Mucosa of descending colon (tissue), 3 donors: ENCODE data around the gene MXI1. TPM values are rescaled to one million over a fixed set of nuclear protein-coding genes. Genes with fewer than 3 reads are reported as not detected.
"Not testable (repeated sequence)": the region's sequence is repeated elsewhere in the genome, so short reads cannot be mapped to it uniquely, and the experiment has no call there.

Experiments
- ATAC-seq: fragments of 200-7000 bp; cut with Tn5 transposase; one replicate; pipeline ENCODE4 v1.9.1; 2020; ENCODE audit warnings: mild to moderate bottlenecking, moderate library complexity
- DNase-seq, 3 donors: peaks; one replicate each; pipeline ENCODE4 v3.0.0-alpha.2; 2020
- H3K36me3 ChIP-seq: fragments of 200-600 bp; one replicate; pipeline ENCODE4 v1.8.0; 2021; ENCODE audit warnings: low read depth, mild to moderate bottlenecking
- H3K4me1 ChIP-seq: fragments of 200-600 bp; one replicate; pipeline ENCODE4 v1.8.0; 2021; ENCODE audit warnings: low read depth, mild to moderate bottlenecking
- H3K4me3 ChIP-seq: fragments of 200-600 bp; one replicate; pipeline ENCODE4 v1.8.0; 2021; ENCODE audit warnings: mild to moderate bottlenecking
- H3K9me3 ChIP-seq: fragments of 200-600 bp; one replicate; pipeline ENCODE4 v1.8.0; 2021; ENCODE audit warnings: mild to moderate bottlenecking
- intact Hi-C, 2 donors: fragments of 100-400 bp; cut with DNase I in 1 of 2; cut with micrococcal nuclease in 1 of 2; formaldehyde crosslinking; loops; one replicate each; pipeline versions ENCODE4 v1.11.0 to v1.11.1; 2022; cut with DNase I, micrococcal nuclease
- total RNA-seq, 3 donors: library from RNA; stranded (reverse); fragmentation: NEBNext Ultra II Directional in 2 of 3; extraction: Animal tissue kit (Norgen Biotek cat#: 25700) in 2 of 3; gene quantifications; one replicate each; pipeline versions ENCODE4 v1.2.1 to v1.2.4, GENCODE V29; 2021 to 2023
- TF ChIP-seq, protein P1 (sequence below): fragments of 200-600 bp; IDR thresholded peaks from one replicate; pipeline ENCODE4 v1.8.0; 2022; ENCODE audit warnings: antibody characterized with exemption, mild to moderate bottlenecking
- donor health status: DM: no; HTN: no; CAD: no; lungs with moderate emphysema.
- donor health status: DM: no; HTN: no; CAD: no.
- donor health status: DM: no; HTN: yes; CAD: no.

Gene MXI1
- total RNA-seq, 3 donors from 2014 or later, result 112 to 144 (median 139) TPM

GRCh38 chr10:110237894-110238480 lies 30.6 kb downstream of the MXI1 start:
- ATAC-seq, result no peak
- H3K4me1 ChIP-seq, result peaks cover 3% of the 10 kb centered on the region
- intact Hi-C loops, result no loop called here
- no peak for DNase-seq
- H3K4me3 ChIP-seq, result no peak overlapping the region
- no peaks in the 10 kb centered on the region for H3K9me3 ChIP-seq
- TF ChIP-seq, protein P1, sequence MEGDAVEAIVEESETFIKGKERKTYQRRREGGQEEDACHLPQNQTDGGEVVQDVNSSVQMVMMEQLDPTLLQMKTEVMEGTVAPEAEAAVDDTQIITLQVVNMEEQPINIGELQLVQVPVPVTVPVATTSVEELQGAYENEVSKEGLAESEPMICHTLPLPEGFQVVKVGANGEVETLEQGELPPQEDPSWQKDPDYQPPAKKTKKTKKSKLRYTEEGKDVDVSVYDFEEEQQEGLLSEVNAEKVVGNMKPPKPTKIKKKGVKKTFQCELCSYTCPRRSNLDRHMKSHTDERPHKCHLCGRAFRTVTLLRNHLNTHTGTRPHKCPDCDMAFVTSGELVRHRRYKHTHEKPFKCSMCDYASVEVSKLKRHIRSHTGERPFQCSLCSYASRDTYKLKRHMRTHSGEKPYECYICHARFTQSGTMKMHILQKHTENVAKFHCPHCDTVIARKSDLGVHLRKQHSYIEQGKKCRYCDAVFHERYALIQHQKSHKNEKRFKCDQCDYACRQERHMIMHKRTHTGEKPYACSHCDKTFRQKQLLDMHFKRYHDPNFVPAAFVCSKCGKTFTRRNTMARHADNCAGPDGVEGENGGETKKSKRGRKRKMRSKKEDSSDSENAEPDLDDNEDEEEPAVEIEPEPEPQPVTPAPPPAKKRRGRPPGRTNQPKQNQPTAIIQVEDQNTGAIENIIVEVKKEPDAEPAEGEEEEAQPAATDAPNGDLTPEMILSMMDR, result no peak
- no peaks in the 10 kb centered on the region for H3K36me3 ChIP-seq

DNA sequence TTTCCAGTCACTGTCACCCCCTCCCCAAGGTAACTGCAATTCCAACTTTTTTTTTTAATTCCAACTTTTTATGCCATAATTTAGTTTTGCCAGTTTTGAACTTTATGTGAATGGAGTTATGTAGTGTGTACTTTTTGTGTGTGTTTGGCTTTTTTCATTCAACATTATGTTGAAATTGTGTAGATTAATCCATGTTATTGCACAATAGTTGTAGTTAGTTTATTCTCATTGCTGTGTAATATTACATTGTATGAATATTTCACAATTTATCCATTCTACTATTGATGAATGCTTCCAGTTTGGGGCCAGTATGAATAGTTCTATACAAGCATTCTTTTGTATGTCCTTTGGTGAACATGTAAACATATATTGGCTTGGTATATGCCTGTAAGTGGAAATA lies 32.5 kb downstream of the MXI1 start:
- intact Hi-C loops, result no loop called here
- DNase-seq, result no peak
- TF ChIP-seq, protein P1, result no peak
- ATAC-seq, result no peak
- no peaks in the 10 kb centered on the region for H3K36me3 ChIP-seq
- H3K4me1 ChIP-seq, result peaks cover 3% of the 10 kb centered on the region
- no peak overlapping the region for H3K4me3 ChIP-seq
- H3K9me3 ChIP-seq, result no peaks in the 10 kb centered on the region

GRCh38 chr10:110241407-110241806 lies 34.0 kb downstream of the MXI1 start:
- no peak for DNase-seq
- intact Hi-C loops, result no loop called here

GRCh38 chr10:110241841-110242240 lies 34.4 kb downstream of the MXI1 start:
- DNase-seq (no peak), ATAC-seq (no peak)
- H3K36me3 ChIP-seq, result no peaks in the 10 kb centered on the region
- intact Hi-C loops, result no loop called here
- peaks cover 3% of the 10 kb centered on the region for H3K4me1 ChIP-seq
- no peaks in the 10 kb centered on the region for H3K9me3 ChIP-seq
- no peak overlapping the region for H3K4me3 ChIP-seq
- TF ChIP-seq, protein P1, result no peak

More at GRCh38 chr10:110241407-110241806, 34.0 kb downstream of the MXI1 start:
- H3K9me3 ChIP-seq, result no peaks in the 10 kb centered on the region
- no peak overlapping the region for H3K4me3 ChIP-seq
- H3K36me3 ChIP-seq, result no peaks in the 10 kb centered on the region
- ATAC-seq, result peak; percentile 51
- H3K4me1 ChIP-seq, result peaks cover 3% of the 10 kb centered on the region
- TF ChIP-seq, protein P1, result no peak

DNA sequence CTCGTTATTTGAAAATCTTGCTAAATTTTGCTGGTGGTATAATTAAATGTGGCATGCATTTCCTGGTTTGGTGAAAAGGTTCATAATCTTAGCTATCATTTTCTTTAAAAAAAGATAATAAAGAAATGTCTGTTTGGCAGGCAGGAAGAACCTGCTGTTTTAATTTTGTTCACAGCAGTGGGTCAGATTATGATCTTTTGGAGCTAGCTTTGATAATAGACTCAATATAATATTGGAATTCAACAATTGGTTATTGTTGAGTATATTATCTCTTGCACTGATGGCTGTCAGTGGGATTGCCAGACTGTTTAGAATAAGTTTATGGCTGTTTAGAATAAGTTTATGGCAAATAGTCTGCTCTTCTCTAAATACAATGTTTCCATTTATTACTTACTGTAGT lies 35.1 kb downstream of the MXI1 start:
- H3K9me3 ChIP-seq, result no peaks in the 10 kb centered on the region
- H3K4me3 ChIP-seq, result no peak overlapping the region
- TF ChIP-seq, protein P1, result no peak
- H3K36me3 ChIP-seq, result no peaks in the 10 kb centered on the region
- DNase-seq (no peak), ATAC-seq (no peak)
- intact Hi-C loops, result no loop called here
- peaks cover 3% of the 10 kb centered on the region for H3K4me1 ChIP-seq

DNA sequence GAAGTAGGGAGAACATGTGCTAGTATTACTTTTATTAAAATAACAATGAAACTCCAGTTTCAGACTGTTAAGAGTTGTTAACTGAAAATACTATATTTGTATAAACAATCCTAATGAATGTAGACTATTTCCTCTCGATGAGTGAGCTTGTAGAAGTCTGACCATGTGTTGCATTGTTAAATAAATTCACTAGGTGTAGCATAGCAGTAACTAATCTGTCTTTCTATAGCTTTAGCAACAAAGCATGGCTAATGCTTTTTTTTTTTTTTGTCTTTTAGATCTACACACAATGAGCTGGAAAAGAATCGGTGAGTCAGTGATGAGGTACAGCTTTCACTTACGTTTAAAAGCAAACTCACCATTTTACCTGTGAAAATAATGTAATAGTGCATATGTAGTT lies 37.1 kb downstream of the MXI1 start:
- intact Hi-C loops, result no loop called here
- peaks cover 3% of the 10 kb centered on the region for H3K4me1 ChIP-seq
- no peak for DNase-seq
- ATAC-seq, result no peak
- no peaks in the 10 kb centered on the region for H3K36me3 ChIP-seq
- TF ChIP-seq, protein P1, result no peak
- no peaks in the 10 kb centered on the region for H3K9me3 ChIP-seq
- no peak overlapping the region for H3K4me3 ChIP-seq

- H3K4me1 ChIP-seq, DNase-seq, ATAC-seq, H3K9me3 ChIP-seq, intact Hi-C loops, H3K4me3 ChIP-seq, H3K36me3 ChIP-seq: not testable (repeated sequence)
Observed at GRCh38 chr10:110247833-110248232, 40.4 kb downstream of the MXI1 start.

- ATAC-seq, H3K36me3 ChIP-seq, H3K4me1 ChIP-seq, H3K9me3 ChIP-seq, H3K4me3 ChIP-seq, DNase-seq, intact Hi-C loops: not testable (repeated sequence)
Observed at GRCh38 chr10:110249489-110249888, 42.1 kb downstream of the MXI1 start.
